ENCODE measurements around the gene POU2F2.
A peak's percentile ranks its signal among the peaks of the same experiment; 100 is the strongest.

DNA sequence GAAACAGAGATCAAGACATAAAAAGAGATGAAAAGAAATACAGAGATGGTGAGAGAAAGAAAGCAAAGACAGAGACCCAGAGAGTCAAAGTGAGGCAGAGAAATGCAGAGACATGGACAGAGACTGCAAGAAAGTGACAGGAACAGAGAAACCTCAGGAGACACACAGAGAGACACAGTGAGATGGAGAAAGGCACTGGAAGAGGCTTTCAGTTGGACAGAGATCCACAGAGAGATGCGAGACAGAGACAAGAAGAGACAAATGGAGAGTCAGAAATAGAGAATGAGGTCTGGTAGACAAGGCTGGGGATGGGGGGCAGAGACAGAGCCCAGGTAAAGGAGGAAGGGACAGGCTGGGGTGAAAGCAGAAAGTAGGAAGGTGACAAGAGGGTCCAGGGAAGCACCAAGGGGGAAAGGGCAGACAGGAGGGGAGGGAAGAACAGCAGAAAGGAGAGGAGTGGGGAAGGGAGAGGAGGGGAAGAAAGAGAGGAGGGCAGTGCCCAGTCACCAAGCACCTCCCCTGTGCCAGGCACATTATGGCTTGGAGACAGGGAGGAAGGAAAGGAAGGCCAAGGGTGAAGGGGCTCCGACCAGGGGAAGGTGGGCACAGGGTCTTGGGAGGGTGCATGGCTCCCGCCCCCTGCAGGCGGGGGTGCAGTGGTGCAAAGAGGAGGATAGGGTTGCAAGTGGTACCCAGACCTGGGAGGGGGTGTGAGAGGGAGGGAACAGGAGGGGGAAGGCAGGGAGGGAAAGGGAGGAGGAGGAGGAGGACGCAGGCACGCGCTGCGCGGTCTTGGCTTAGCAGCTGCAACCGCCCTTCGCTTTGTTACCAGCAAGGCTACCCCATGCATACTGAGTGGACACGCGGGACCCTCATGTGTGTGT lies 46.8 kb upstream of the POU2F2 start:
- TF ChIP-seq, protein P1, sequence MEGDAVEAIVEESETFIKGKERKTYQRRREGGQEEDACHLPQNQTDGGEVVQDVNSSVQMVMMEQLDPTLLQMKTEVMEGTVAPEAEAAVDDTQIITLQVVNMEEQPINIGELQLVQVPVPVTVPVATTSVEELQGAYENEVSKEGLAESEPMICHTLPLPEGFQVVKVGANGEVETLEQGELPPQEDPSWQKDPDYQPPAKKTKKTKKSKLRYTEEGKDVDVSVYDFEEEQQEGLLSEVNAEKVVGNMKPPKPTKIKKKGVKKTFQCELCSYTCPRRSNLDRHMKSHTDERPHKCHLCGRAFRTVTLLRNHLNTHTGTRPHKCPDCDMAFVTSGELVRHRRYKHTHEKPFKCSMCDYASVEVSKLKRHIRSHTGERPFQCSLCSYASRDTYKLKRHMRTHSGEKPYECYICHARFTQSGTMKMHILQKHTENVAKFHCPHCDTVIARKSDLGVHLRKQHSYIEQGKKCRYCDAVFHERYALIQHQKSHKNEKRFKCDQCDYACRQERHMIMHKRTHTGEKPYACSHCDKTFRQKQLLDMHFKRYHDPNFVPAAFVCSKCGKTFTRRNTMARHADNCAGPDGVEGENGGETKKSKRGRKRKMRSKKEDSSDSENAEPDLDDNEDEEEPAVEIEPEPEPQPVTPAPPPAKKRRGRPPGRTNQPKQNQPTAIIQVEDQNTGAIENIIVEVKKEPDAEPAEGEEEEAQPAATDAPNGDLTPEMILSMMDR (IDR thresholded peaks at IDR 0.05 in 2 of 3, conservative IDR thresholded peaks at IDR 0.05 in 1 of 3; ENCODE audit: control insufficient read depth in 2 of 3, extremely low read depth in 1 of 3, insufficient read depth in 1 of 3, low read depth in 3 of 3, low read length in 3 of 3) = peak; percentile 33 to 59 (median 39); a peak in 5 of 6 replicates
- no peak for TF ChIP-seq HDAC2 (IDR thresholded peaks at IDR 0.05)
- TF ChIP-seq RAD21 (IDR thresholded peaks at IDR 0.05; ENCODE audit: insufficient read depth, low read depth, low read length) = no peak
- no peak for TF ChIP-seq POLR2A (IDR thresholded peaks at IDR 0.05; ENCODE audit: low read depth, low read length)
- TF ChIP-seq SPI1 (IDR thresholded peaks at IDR 0.05; ENCODE audit: borderline replicate concordance, insufficient read depth, low read depth, low read length) = no peak
- TF ChIP-seq BHLHE40 (IDR thresholded peaks at IDR 0.05; ENCODE audit: borderline replicate concordance in 1 of 2, low read depth in 2 of 2, low read length in 1 of 2) = no peak
- TF ChIP-seq EZH2 (IDR thresholded peaks at IDR 0.05; ENCODE audit: borderline replicate concordance, control insufficient read depth, low read depth, low read length) = no peak
- TF ChIP-seq ESRRA (IDR thresholded peaks at IDR 0.05; ENCODE audit: low read length) = no peak
- no peak for TF ChIP-seq HDAC6 (IDR thresholded peaks at IDR 0.05; ENCODE audit: unreplicated experiment)
- no peak for TF ChIP-seq ZSCAN29 (IDR thresholded peaks at IDR 0.05)
- no peak for TF ChIP-seq EP300 (IDR thresholded peaks at IDR 0.05; ENCODE audit: borderline replicate concordance in 1 of 2, control insufficient read depth in 1 of 2, low read depth in 2 of 2, low read length in 2 of 2)
- no peak for TF ChIP-seq SP1 (IDR thresholded peaks at IDR 0.05; ENCODE audit: low read depth, low read length)

Data from GM12878 (cell line).